Stimulated activated CD8-positive, alpha-beta memory T cell treated with anti-CD3 and anti-CD28 coated beads, Interleukin-2, amount 100 ng/mL, for 48 hours (primary cell): ENCODE results near the gene MYOZ2.
"Not testable (repeated sequence)": the region's sequence is repeated elsewhere in the genome, so short reads cannot be mapped to it uniquely, and the experiment has no call there.

Source experiments
- DNase-seq, 2 donors: peaks; one replicate each; pipeline ENCODE4 v3.0.0-alpha.2; 2020; ENCODE audit warnings: low read depth in 2 of 2

Gene MYOZ2

DNA sequence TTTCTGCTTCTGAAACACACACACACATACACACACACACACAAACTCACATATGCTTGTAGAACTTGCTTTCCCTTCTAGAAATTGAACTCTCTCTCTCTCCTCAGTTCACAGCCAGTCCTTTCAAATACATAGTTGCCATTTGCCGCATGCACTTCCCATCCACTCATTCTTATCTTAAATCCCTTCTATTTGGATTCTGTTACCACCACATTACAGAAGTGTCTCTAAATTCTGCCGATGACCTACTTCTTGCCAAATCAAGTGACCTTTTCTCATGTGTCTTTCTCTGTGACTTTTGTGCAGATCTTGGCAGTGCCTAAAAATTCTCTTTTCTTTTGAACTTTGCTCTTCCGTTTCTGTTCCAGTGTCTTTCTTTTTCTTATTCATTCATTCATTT lies 7.5 kb upstream of the MYOZ2 start:
- no peak for DNase-seq

DNA sequence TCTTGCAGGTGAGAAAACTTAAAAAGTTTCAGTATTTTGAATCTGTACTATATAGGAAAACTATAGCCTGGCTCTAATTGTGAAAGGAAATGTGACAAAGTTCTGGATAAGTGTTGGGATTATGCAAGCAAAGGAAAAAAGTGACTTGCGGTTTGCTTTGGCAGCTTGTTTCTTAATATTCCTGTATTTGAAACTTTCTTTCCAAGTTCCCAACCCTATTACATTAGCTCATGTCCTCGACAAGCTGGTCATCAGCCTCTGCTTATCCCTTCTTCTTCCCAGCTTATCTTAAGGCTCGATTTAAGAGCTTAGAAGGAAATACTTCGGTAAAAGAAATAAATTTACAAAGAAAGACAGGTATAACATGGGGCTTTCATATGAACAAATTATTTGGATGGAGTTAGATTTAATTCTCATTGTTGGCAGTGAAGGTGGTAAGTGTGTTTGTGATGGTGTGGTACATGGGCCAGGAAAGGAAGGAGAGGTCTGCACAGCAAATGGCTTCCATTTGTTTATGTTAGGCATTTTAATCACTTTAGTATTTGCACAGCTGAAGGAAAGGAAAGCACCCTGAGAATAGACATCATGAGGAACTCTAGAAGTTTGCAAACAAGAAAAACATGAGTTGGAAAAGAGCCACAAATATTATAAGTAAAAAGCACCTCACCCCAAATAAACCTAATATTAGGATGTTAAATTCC lies 5.1 kb upstream of the MYOZ2 start:
- DNase-seq: no peak

- no peak for DNase-seq
Measured at GRCh38 chr4:119131164-119131563, 4.5 kb upstream of the MYOZ2 start.

DNA sequence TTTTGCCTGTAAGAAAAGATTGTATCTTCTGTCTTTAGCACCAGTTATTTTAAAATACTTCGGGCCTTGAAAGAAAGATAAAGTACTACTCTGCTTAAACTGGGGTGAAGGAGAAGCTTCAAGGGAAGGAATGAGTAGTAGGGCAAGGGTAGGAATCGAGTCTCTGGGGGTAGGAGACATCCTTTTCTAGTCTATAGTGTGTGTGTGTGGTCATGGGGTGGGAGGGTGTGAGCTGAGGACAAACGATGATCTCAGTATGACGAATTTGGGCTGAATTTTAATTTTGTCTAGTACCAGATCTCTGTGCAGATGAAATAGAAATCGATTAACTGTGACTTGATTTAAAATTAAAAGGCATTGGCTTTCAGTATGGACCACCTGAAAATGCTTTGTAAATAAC lies 3.3 kb upstream of the MYOZ2 start:
- no peak for DNase-seq

- no peak for DNase-seq
Measured at GRCh38 chr4:119136546-119136945, 914 bp downstream of the MYOZ2 start.

DNA sequence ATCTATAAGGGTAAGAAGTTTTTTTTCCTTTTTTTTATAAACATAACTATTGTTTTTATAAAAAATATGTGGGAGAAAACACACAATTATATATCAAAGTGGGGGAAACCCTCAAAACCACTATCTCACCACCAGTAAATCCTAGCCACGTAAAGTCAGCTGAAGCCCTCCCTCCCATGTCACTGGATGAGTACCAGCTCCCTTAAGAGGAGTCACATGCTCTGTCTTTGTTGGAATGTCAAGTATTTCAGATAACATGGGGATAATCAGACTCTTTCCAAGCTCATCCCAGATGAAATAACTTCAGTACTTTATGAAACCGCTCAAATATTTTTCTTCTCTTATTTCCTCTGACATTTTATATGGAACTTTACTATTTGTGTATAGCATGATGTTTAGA lies 2.4 kb downstream of the MYOZ2 start:
- DNase-seq: no peak

- no peak for DNase-seq
Measured at GRCh38 chr4:119139311-119139710, 3.7 kb downstream of the MYOZ2 start.

GRCh38 chr4:119139822-119140252 lies 4.2 kb downstream of the MYOZ2 start:
- no peak for DNase-seq

DNA sequence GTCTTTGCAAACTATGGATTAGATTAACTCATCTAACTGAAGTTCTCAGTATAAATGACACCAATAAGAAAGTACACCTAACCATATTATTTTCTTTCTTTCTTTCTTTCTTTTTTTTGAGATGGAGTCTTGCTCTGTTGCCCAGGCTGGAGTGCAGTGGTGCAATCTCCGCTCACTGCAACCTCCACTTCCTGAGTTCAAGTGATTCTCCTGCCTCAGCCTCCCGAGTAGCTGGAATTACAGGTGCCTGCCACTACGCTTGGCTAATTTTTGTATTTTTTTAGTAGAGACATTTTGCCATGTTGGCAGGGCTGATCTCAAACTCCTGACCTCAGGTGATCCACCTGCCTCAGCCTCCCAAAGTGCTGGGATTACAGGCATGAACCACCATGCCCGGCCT lies 5.7 kb downstream of the MYOZ2 start:
- not testable (repeated sequence) for DNase-seq

- DNase-seq: no peak
Measured at GRCh38 chr4:119142833-119143232, 7.2 kb downstream of the MYOZ2 start.

GRCh38 chr4:119143341-119143740 lies 7.7 kb downstream of the MYOZ2 start:
- DNase-seq: not testable (repeated sequence)

- DNase-seq: no peak
Measured at GRCh38 chr4:119149110-119149509, 13.5 kb downstream of the MYOZ2 start.

DNA sequence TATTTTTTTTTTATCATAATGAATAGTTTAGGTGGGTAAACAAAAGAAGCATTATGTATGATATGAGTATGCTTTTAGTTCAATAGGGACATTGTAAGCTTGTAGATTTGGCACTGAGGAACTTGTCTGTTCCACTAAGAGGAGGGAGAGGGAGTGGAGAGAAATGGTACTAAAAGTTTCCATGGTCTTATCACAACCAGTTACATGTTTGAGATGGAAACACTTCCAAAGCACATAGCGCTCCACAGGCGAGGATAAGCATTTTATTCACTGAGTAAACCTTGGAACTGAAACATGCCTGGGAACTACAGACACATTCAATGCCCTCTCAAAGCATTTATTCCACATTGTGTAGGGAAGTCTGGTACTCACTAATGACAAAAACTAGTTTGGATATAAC lies 15.5 kb downstream of the MYOZ2 start:
- no peak for DNase-seq

- DNase-seq: no peak
Measured at GRCh38 chr4:119152741-119153140, 17.1 kb downstream of the MYOZ2 start.

DNA sequence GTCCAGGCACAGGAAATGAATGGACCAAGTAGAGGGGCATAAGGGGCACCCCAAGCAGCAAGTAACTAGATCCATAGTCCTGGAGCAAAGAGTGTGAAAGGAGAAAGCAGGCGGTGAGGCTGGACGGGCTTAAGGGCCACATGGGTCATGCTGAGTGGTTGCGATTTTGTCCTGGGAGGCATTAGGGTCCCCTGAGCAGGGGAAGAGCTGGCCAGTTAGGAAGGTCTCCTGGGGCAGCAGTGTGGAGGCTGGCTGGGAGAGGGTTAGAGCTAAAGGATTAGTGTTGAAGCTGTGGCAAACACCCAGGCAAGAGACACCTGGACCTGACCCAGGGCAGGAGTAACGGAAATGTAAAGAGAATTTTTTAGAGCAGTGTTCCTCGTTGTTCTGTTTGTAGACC lies 26.5 kb downstream of the MYOZ2 start:
- no peak for DNase-seq

DNA sequence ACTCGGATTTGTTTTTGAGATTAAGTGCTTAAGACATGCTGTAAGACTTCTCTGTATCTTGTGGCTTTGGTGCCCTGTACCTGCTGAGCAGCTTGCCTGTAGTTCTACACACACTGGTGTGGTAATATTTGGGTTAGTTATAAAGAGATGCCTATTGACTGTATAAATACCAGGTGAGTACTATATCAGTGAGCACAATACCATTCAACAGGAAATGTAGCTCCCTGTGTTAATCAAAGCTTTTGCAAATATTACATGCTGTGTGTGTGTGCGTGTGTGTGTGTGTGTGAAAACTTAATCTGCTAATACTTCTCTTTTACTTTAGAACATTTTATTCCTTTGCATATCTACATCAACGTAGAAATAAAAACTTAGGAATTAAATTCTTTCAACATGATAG lies 30.1 kb downstream of the MYOZ2 start:
- no peak for DNase-seq

- no peak for DNase-seq
Measured at GRCh38 chr4:119170195-119170594, 34.6 kb downstream of the MYOZ2 start.

- DNase-seq: no peak
Measured at GRCh38 chr4:119172223-119172622, 36.6 kb downstream of the MYOZ2 start.

- DNase-seq: not testable (repeated sequence)
Measured at GRCh38 chr4:119173729-119174361, 38.2 kb downstream of the MYOZ2 start.

DNA sequence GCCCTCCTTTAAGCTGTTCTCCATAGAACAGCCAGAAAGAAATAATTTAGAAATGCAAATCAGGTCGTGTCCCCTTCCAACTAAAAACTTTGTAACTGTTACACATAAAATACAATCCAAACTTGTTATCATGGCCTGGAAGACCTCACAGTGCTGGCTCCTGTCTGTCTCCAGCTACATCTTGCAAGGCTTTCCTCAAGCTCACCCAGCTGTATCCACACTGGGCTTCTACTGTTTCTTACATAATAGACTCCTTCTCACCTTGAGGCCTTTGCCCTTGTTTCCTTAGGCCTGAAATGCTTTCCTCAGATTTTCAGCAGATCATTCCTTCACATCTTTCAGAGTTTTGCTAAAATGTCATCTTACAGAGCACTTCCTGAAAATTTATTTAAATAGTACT lies 43.4 kb downstream of the MYOZ2 start:
- no peak for DNase-seq

DNA sequence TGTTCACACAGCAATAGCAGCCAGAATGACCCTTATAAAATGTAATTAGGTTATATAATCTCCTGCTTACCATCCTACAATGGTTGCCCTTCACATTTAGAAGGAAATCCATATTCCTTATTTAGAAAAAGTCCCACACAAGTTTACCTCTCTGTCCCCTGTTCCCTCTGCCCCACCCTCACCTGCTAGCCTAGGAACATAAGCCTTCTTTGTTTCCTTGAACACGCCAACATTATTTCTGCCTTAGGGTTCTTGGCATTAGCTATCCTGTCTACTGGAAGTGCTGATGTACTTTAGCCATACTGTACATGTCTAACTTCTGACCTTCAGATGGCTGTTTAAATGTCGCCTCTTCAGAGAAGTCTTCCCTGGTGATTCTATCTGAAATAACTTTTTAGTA lies 48.5 kb downstream of the MYOZ2 start:
- DNase-seq: no peak

GRCh38 chr4:119189638-119190037 lies 54.0 kb downstream of the MYOZ2 start:
- no peak for DNase-seq

GRCh38 chr4:119190354-119190753 lies 54.7 kb downstream of the MYOZ2 start:
- no peak for DNase-seq

- no peak for DNase-seq
Measured at GRCh38 chr4:119191505-119191904, 55.9 kb downstream of the MYOZ2 start.
